ENCODE results near the gene ZFR2.
"Not testable (repeated sequence)": the region's sequence is repeated elsewhere in the genome, so short reads cannot be mapped to it uniquely, and the experiment has no call there.

ZFR2 gene

GRCh38 chr19:3770136-3770999, 98.5 kb downstream of the ZFR2 start:
- no peak for DNase-seq (ENCODE audit: low spot score)

DNA sequence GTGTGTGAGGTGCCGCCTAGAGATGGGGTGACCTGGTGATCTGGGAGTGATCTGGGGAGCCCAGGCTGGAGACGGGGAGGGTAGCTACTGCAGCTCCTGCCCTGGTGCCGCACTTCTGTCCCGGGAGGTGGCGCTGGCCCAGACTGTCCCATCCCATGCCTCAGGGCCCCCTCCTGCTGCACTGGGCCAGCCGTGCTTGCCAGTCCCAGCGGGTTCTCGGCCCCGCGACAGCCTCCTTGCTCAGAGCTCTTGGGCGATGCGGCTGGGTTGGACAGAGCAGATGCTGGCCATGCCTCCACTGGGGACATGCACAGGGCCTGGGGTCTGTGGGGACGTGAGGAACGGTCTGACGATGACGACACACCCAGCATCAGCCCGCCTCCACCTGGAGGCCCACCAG, 99.3 kb downstream of the ZFR2 start:
- no peak for DNase-seq (ENCODE audit: low spot score)

DNA sequence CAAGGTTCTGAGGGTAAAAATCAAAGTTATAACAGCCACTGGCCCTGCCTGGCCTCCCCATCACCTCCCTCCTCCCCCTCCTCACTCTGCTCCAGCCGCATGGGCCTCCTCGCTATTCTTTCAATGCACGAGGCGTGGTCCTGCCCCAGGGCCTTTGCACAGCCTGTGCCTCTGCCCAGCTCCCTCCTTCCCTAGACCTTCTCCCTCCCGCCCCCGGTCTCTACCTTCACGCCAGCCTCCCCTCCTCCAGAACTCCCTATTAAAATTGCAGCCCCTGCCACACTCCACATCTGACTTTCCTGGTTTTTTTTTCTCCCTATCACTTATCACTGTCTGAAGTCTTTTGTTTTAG, 100.1 kb downstream of the ZFR2 start:
- no peak for DNase-seq (ENCODE audit: low spot score)

DNA sequence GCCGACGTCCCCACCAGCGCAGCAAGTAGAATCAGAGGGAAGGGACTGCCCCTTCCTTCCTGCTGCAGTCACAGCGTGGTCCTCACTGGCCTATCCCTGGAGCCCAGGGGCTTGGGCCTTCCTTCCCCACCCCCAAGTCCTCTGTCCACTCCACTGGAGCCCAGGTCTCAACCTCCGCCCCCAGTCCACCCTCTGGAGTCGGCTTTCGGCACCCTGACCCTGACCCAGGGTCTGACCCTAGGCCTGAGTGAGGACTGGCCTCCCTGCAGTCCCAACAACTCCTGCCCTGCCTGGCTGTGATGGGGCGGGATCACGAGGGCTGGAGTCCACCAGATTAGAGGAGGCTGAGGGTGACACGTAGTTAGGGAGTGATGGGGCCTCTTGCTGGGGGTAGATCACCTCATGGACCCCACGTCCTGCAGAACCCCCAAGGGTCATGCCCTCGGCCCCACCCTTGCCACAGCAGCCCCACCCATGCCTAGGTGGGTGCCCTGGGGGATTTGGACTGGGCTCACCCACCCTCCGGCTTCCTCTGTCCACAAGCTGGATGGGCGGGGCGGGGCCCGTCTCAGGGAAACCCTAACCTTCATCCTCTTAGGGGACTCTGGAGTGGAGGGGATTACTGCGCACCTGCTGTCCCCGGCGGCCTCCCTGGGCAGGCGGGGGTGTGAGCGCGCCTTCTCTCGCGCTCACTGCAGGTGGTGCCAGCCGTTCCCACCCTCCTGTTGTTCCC, 100.7 kb downstream of the ZFR2 start:
- DNase-seq (ENCODE audit: low spot score) = no peak

- no peak for DNase-seq (ENCODE audit: low spot score)
Observed at GRCh38 chr19:3767050-3767449, 101.8 kb downstream of the ZFR2 start.

- no peak for DNase-seq (ENCODE audit: low spot score)
Observed at GRCh38 chr19:3766520-3766919, 102.3 kb downstream of the ZFR2 start.

GRCh38 chr19:3765757-3766156, 103.1 kb downstream of the ZFR2 start:
- DNase-seq (ENCODE audit: low spot score) = not testable (repeated sequence)

DNA sequence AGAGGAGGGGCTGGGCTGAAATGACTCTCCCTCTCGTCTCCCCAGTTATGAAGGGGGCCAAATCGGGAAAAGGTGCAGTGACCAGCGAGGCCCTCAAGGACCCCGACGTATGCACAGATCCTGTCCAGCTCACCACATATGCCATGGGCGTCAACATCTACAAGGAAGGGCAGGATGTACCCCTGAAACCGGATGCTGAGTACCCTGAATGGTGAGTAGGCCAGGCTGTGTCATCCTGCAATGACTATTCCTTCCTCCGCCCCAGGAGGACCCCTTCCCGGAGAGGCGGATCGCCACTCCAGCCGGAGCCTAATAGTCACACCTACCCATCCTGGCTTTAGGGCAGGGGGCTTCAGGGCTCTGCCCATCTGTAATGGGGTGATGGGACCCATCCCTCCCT, 103.7 kb downstream of the ZFR2 start:
- no peak for DNase-seq (ENCODE audit: low spot score)

GRCh38 chr19:3762501-3763459, 106.1 kb downstream of the ZFR2 start, which contains the start of gene MRPL54:
Gene MRPL54 (plus strand): TSS chr19:3762682. CDS start chr19:3762701, 19 bp downstream.
- DNase-seq (ENCODE audit: low spot score) = peak; percentile 99

GRCh38 chr19:3762130-3762473, 106.7 kb downstream of the ZFR2 start:
- no peak for DNase-seq (ENCODE audit: low spot score)

GRCh38 chr19:3761382-3762129, 107.3 kb downstream of the ZFR2 start, which contains the start of gene APBA3:
Gene APBA3 (minus strand): TSS chr19:3761692. CDS start chr19:3760264, 1,428 bp downstream.
- DNase-seq (ENCODE audit: low spot score) = peak; percentile 91

GRCh38 chr19:3760871-3761361, 107.9 kb downstream of the ZFR2 start:
- no peak for DNase-seq (ENCODE audit: low spot score)

DNA sequence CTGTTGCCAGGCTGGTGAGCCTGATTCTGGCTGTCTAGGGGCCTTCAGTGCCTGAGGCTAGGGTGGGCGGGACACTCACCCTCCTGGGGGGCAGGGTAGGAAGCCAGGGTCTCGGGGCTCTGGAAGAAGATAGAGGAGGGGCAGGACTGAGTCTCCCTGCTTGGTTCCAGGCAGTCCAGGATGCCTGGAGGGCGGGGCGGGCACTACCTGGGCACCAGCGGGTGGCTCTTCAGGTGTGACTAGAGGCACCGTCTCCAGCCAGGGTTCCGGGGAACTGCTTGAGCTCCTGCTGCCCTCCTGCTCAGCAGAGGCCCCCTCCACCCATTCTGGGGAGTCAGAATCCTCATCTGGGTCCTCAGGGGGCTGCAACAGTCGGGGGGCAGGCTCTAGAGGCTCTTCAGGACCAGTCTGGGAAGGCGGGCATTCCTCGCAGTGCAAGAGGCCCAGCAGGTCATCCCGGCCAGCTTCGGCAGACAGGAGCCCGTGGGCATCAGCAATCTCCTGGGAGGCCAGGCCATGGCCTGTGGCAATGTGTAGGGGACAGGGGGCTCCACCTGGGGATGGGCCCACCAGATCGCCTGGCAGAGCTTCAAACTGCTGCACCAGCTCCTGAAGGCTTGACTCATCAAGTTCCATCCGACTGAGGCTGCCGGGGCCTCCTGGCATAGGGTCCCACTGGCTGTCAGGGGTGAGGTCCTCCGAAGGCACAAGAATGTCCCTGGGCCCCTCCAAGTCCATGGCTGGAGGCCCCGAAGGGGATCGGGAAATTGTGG, 109.2 kb downstream of the ZFR2 start:
- DNase-seq (ENCODE audit: low spot score) = no peak

DNA sequence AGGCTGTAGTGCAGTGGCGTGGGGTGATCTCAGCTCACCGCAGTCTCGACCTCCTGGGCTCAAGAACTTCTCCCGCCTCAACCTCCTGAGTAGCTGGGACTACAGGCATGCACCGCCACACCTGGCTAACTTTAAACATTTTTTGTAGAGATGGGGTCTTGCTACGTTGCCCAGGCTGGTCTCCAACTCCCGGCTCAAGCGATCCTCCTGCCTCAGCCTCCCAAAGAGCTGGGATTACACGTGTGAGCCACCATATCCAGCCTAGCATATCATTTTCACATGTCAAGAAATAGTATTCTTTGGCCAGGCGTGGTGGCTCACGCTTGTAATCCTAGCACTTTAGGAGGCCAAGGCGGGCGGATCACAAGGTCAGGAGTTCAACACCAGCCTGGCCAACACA, 110.5 kb downstream of the ZFR2 start:
- not testable (repeated sequence) for DNase-seq (ENCODE audit: low spot score)

DNA sequence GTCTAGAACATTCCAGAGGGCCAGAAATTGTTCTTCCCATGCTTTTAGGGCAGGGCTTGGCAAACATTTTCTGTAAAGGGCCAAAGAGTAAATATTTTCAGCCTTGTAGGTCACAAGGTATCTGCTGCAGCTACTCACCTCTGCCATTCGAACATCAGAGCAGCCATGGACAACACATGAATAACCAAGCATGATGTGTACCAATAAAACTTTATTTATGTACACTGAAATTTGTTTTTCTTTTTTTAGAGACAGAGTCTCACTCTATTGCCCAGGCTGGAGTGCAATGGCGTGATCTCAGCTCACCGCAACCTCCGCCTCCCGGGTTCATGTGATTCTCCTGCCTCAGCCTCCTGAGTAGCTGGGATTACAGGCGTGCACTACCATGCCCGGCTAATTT, 111.1 kb downstream of the ZFR2 start:
- DNase-seq (ENCODE audit: low spot score) = not testable (repeated sequence)
